Measurements from ENCODE around the gene DICER1.

Gene DICER1

DNA sequence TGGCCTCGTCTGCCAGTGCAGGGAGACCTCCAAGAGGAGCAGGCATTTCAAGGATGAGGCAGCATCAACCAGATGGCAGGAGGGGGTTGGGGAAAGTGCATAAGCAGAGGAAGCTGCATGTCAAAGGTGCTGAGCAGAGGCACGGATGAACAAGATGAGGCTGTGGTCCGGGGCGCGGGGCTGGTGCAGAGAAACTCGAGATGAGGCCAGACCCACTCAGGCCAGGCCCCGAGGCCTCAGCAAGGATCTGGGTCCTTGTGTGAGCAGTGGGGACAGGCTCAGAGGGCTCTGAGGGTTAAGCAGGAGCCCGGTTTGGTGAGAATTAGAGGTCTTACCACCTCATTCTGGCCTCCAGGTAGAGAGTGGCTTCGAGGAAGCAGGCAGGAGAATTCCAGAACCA, 98.8 kb downstream of the DICER1 start:
- DNase-seq (ENCODE audit: extremely low read depth, low read depth): no peak
- TF ChIP-seq CTCF (IDR thresholded peaks at IDR 0.05; ENCODE audit: low read depth, low read length): no peak

DNA sequence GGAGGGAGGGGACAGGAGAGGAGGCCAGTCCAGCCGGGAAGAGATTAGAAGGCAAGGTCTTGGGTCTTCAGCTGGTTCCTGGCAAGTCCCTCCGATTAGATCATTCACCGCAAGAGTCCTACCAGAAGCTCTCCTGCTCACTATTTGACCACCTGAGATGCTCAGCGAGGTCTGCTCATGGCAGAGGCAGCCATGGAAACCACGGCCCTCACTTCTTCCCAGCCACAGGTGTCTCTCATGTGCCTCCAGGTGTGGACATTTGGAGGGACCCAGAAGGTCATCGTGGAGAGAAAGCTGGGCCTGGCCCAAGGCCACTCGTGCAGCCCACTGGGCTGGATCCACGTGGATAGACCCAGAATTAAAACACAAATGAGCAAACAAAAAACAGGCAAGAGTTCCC, 99.5 kb downstream of the DICER1 start:
- TF ChIP-seq CTCF (IDR thresholded peaks at IDR 0.05; ENCODE audit: low read depth, low read length): no peak

GRCh38 chr14:95057147-95057546, 100.2 kb downstream of the DICER1 start:
- no peak for DNase-seq (ENCODE audit: extremely low read depth, low read depth)
- no peak for TF ChIP-seq CTCF (IDR thresholded peaks at IDR 0.05; ENCODE audit: low read depth, low read length)

More for the DNA sequence above, 99.5 kb downstream of the DICER1 start:
- no peak for DNase-seq (ENCODE audit: extremely low read depth, low read depth)

GRCh38 chr14:95056476-95056875, 100.9 kb downstream of the DICER1 start:
- no peak for DNase-seq (ENCODE audit: extremely low read depth, low read depth)
- TF ChIP-seq CTCF (IDR thresholded peaks at IDR 0.05; ENCODE audit: low read depth, low read length): no peak

- no peak for DNase-seq (ENCODE audit: extremely low read depth, low read depth)
These were observed 102.0 kb downstream of the DICER1 start for GRCh38 chr14:95055318-95055717.

DNA sequence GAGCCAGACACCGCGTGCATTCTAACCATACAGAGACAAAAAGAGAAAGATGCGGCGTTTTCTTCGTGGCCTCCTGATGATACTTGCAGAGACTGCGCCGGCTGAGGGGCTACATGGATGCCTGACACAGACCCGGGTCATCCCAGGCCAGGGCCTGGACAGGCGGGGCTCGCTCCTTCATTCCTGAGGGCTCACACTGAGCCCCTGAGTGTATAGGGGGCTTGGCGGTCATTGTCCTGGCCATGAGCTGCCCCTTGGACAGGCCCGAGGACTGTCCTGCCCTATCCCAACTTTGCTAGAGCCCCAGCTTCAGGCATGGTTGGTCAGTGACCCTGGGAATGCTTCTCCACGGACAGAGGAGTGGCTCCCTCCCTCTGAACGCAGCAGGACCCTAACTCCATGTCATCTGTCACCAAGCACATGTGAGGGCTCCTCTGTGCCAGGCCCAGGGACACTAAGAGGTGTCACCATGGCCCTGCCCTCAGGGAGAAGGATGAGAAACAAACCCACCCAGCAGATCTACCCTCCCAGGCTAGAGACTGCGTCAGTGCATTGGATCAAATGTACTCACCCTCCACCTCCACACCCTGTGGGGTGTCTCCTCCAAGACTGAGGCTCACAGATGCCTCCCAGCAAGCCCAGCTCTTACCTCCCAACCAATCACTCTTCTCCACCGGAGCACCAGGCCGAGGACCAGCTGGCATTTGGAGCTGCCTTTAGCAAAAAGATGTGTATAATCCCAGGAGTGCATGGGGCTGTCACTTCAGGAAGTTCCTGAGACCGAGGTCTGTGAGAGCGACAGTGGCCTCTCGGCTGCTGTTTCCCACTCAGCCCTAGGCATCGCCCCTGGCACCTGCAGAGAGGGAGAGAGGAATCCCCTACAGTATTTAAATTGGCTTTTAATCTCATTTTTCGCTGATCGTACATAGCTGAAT, 102.7 kb downstream of the DICER1 start:
- no peak for DNase-seq (ENCODE audit: extremely low read depth, low read depth)
- no peak for TF ChIP-seq CTCF (IDR thresholded peaks at IDR 0.05; ENCODE audit: low read depth, low read length)

More at GRCh38 chr14:95055318-95055717, 102.0 kb downstream of the DICER1 start:
- no peak for TF ChIP-seq CTCF (IDR thresholded peaks at IDR 0.05; ENCODE audit: low read depth, low read length)

DNA sequence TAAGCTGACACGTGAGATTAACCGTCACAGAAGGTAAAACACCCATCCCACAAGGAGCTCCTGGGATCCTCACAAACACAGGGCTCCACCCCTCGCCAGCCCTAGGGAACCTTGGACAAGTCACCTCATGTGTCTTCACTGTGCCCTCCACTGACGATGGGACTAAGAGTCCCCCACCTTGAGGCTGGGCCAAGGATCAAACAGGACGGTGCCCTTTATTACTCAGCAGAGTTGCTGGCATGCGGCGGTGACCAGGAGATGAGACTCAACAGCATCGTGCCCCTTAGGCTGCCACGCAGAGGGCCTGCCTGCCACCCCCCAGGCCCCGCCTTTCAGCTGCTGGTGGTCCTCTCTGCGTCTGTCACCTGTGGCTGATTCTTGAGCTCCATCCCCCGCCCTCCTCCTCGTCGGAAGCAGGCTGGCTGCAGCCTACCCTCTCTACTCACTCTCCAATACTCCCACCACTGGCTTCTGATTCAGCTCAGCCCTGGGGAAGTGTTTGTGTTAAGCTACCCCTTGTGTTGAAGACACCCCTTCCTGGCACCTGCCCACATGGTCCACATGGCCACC, 105.2 kb downstream of the DICER1 start:
- no peak for TF ChIP-seq CTCF (IDR thresholded peaks at IDR 0.05; ENCODE audit: low read depth, low read length)
- DNase-seq (ENCODE audit: extremely low read depth, low read depth): no peak

All from AG09319 (cell line).